GM12892 (cell line): ENCODE data around the gene C19orf81.

Experiments
- POLR2A ChIP-seq: IDR thresholded peaks from 2 replicates; pipeline ENCODE4 v1.6.1; 2011; ENCODE audit warnings: low read depth, low read length, control low read depth
- POLR2AphosphoS5 ChIP-seq: IDR thresholded peaks from 2 replicates; pipeline ENCODE4 v1.6.1; 2011; ENCODE audit warnings: low read depth, low read length, control low read depth
- TAF1 ChIP-seq: IDR thresholded peaks from 2 replicates; pipeline ENCODE4 v1.6.1; 2011; ENCODE audit warnings: low read depth, mild to moderate bottlenecking, control low read depth, low read length, borderline replicate concordance

- TF ChIP-seq POLR2A (no peak), POLR2AphosphoS5 (no peak), TAF1 (no peak)
Observed at GRCh38 chr19:50633359-50633758, 15.9 kb upstream of the C19orf81 start.
